SK-N-SH (cell line): ENCODE data around the gene UNC13D. TPM values are rescaled to one million over a fixed set of nuclear protein-coding genes. Genes with fewer than 3 reads are reported as not detected.

Source experiments
- CTCF ChIA-PET: fragments of 300-600, 350-600 bp; formaldehyde crosslinking; extraction: SDS; loops from one replicate; lab custom pipeline; 2021; lab: Yijun Ruan, JAX
- POLR2A ChIA-PET: fragments of 350-600 bp; sonication (Branson Sonifier 250); formaldehyde crosslinking; extraction: SDS; loops from one replicate; lab custom pipeline; 2020; ENCODE audit warnings: antibody characterized with exemption, inconsistent platforms; lab: Yijun Ruan, JAX
- DNase-seq: peaks from one replicate; pipeline ENCODE4 v3.0.0; 2012
- H2AFZ ChIP-seq: fragments of 200-600 bp; sonication (generic); 2 replicates; pipeline ENCODE4 v1.8.1; 2016; ENCODE audit warnings: antibody characterized with exemption, mild to moderate bottlenecking, low read depth
- H3F3A ChIP-seq: fragments of 200-600 bp; sonication (generic); replicated peaks from 2 replicates; pipeline ENCODE3; 2016; ENCODE audit warnings: antibody characterized with exemption, mild to moderate bottlenecking; ENCODE audit not compliant: insufficient read depth
- H3K27ac ChIP-seq, 2 experiments: fragments of 200-500 bp in 1 of 2; fragments of 200-600 bp in 1 of 2; sonication (Bioruptor generic) in 1 of 2; sonication (generic), shearing (Covaris generic) in 1 of 2; 2 replicates each; pipeline versions ENCODE4 v1.5.1 to v1.6.1; 2014 to 2016; ENCODE audit warnings: low read depth in 2 of 2, inconsistent platforms in 1 of 2, low read length in 1 of 2, mild to moderate bottlenecking in 1 of 2, mixed read lengths in 1 of 2
- H3K27me3 ChIP-seq: fragments of 200-600 bp; sonication (generic), shearing (Covaris generic); 2 replicates; pipeline ENCODE4 v1.6.1; 2016; ENCODE audit warnings: mixed run types; ENCODE audit not compliant: insufficient read depth
- H3K36me3 ChIP-seq, 2 experiments: fragments of 200-500 bp in 1 of 2; fragments of 200-600 bp in 1 of 2; sonication (Bioruptor generic) in 1 of 2; sonication (generic) in 1 of 2; replicated peaks in 1 of 2; 2 replicates each; pipeline versions ENCODE3 to v1.5.1; 2014 to 2016; ENCODE audit warnings: low read length in 1 of 2, mild to moderate bottlenecking in 1 of 2; ENCODE audit not compliant: insufficient read depth in 2 of 2, control insufficient read depth in 1 of 2
- H3K4me1 ChIP-seq, 2 experiments: fragments of 200-500 bp in 1 of 2; fragments of 200-600 bp in 1 of 2; sonication (Bioruptor generic) in 1 of 2; sonication (generic), shearing (Covaris generic) in 1 of 2; 2 replicates each; pipeline versions ENCODE4 v1.5.1 to v1.6.1; 2014 to 2016; ENCODE audit warnings: low read depth in 1 of 2, low read length in 1 of 2, mixed run types in 1 of 2; ENCODE audit not compliant: insufficient read depth in 2 of 2, control insufficient read depth in 1 of 2
- H3K4me2 ChIP-seq: fragments of 200-600 bp; sonication (generic), shearing (Covaris generic); 2 replicates; pipeline ENCODE4 v1.6.1; 2017; ENCODE audit warnings: mixed run types
- H3K4me3 ChIP-seq, 2 experiments: fragments of 200-500 bp in 1 of 2; fragments of 200-600 bp in 1 of 2; sonication (Bioruptor generic) in 1 of 2; sonication (generic), shearing (Covaris generic) in 1 of 2; 2 replicates each; pipeline versions ENCODE4 v1.5.1 to v1.8.1; 2014 to 2016; ENCODE audit warnings: low read depth in 2 of 2, inconsistent platforms in 1 of 2, low read length in 1 of 2, mild to moderate bottlenecking in 1 of 2, mixed read lengths in 1 of 2, moderate library complexity in 1 of 2
- H3K79me2 ChIP-seq: fragments of 200-600 bp; sonication (generic); 2 replicates; pipeline ENCODE4 v1.8.1; 2017; ENCODE audit warnings: mild to moderate bottlenecking; ENCODE audit not compliant: insufficient read depth
- H3K9ac ChIP-seq: fragments of 200-600 bp; sonication (generic); 2 replicates; pipeline ENCODE4 v1.6.1; 2017; ENCODE audit warnings: mixed run types
- H3K9me2 ChIP-seq: fragments of 200-600 bp; sonication (generic); 2 replicates; pipeline ENCODE4 v1.6.1; 2017; ENCODE audit warnings: mixed run types
- H3K9me3 ChIP-seq: fragments of 200-600 bp; sonication (generic); 2 replicates; pipeline ENCODE4 v1.6.1; 2017; ENCODE audit warnings: mixed run types, mild to moderate bottlenecking, moderate library complexity
- H4K20me1 ChIP-seq: fragments of 200-600 bp; sonication (generic); 2 replicates; pipeline ENCODE4 v1.6.1; 2017; ENCODE audit warnings: mild to moderate bottlenecking, mixed run types; ENCODE audit not compliant: insufficient read depth
- ELF1 ChIP-seq: IDR thresholded peaks from 2 replicates; pipeline ENCODE4 v1.4.0; 2012
- EP300 ChIP-seq, 2 experiments: IDR thresholded peaks; 2 replicates each; pipeline versions ENCODE4 v1.4.0 to v1.6.1; 2012; ENCODE audit warnings: borderline replicate concordance in 1 of 2, low read depth in 1 of 2, low read length in 1 of 2
- FOSL2 ChIP-seq: IDR thresholded peaks from 2 replicates; pipeline ENCODE4 v1.4.0; 2012; ENCODE audit warnings: low read depth, mild to moderate bottlenecking, moderate library complexity, borderline replicate concordance
- FOXJ3 ChIP-seq: sonication (generic); formaldehyde crosslinking; IDR thresholded peaks from 2 replicates; pipeline ENCODE4 v1.5.1; 2020; ENCODE audit warnings: mild to moderate bottlenecking, missing genetic modification reagents
- FOXM1 ChIP-seq: IDR thresholded peaks from 2 replicates; pipeline ENCODE4 v1.4.0; 2012; ENCODE audit warnings: low read depth, mild to moderate bottlenecking
- GABPA ChIP-seq: IDR thresholded peaks from 2 replicates; pipeline ENCODE4 v1.4.0; 2012; ENCODE audit warnings: low read depth, mild to moderate bottlenecking
- GATA2 ChIP-seq: sonication (generic); formaldehyde crosslinking; IDR thresholded peaks from 2 replicates; pipeline ENCODE4 v1.5.0; 2020; ENCODE audit warnings: mild to moderate bottlenecking, missing genetic modification reagents
- NFIC ChIP-seq: IDR thresholded peaks from 2 replicates; pipeline ENCODE4 v1.4.0; 2012; ENCODE audit warnings: borderline replicate concordance
- POLR2AphosphoS5 ChIP-seq: IDR thresholded peaks from 2 replicates; pipeline ENCODE4 v1.6.1; 2012; ENCODE audit warnings: low read depth, low read length
- RAD21 ChIP-seq: IDR thresholded peaks from 2 replicates; pipeline ENCODE4 v1.6.1; 2012; ENCODE audit warnings: mild to moderate bottlenecking, low read length
- RFX5 ChIP-seq: IDR thresholded peaks from 2 replicates; pipeline ENCODE4 v1.6.1; 2012; ENCODE audit warnings: mild to moderate bottlenecking, improper control_type of control experiment, low read length
- RXRA ChIP-seq: IDR thresholded peaks from 2 replicates; pipeline ENCODE4 v1.4.0; 2012; ENCODE audit warnings: low read depth, mild to moderate bottlenecking, borderline replicate concordance
- SMC3 ChIP-seq: IDR thresholded peaks from 2 replicates; pipeline ENCODE4 v1.6.1; 2012; ENCODE audit warnings: low read depth, low read length, improper control_type of control experiment
- TAF1 ChIP-seq: IDR thresholded peaks from 2 replicates; pipeline ENCODE4 v1.6.1; 2012; ENCODE audit warnings: low read depth, mild to moderate bottlenecking, low read length, moderate library complexity, borderline replicate concordance
- TCF12 ChIP-seq: IDR thresholded peaks from 2 replicates; pipeline ENCODE4 v1.4.0; 2012
- WGBS: methylation state at CpG from one replicate; pipeline ENCODE4 v1.1.6; 2017; ENCODE audit warnings: low lambda C conversion rate; 5-methylcytosine and 5-hydroxymethylcytosine counted together
- polyA plus RNA-seq, 3 experiments: library from polyadenylated mRNA; depleted of rRNA; stranded (reverse); fragments of >200 nt; gene quantifications; 2 replicates each; pipeline ENCODE4 v1.2.3, GENCODE V29; 2012
- TF ChIP-seq, protein P1 (sequence below): fragments of 200-600 bp; sonication (generic); IDR thresholded peaks from 2 replicates; pipeline ENCODE4 v1.6.1; 2017; ENCODE audit warnings: antibody characterized with exemption, mild to moderate bottlenecking, moderate library complexity
- TF ChIP-seq, protein P2 (sequence below): IDR thresholded peaks from 2 replicates; pipeline ENCODE4 v1.4.0; 2012; ENCODE audit warnings: low read depth, borderline replicate concordance
- TF ChIP-seq, protein P3 (sequence below): IDR thresholded peaks from 2 replicates; pipeline ENCODE4 v1.4.0; 2012; ENCODE audit warnings: low read depth
- TF ChIP-seq, protein P4 (sequence below): IDR thresholded peaks from 2 replicates; pipeline ENCODE4; 2012
- TF ChIP-seq, protein P5 (sequence below): fragments of 150-350 bp; IDR thresholded peaks from 2 replicates; pipeline ENCODE4 v1.6.1; 2017; ENCODE audit warnings: antibody characterized with exemption, low read length, low read depth, borderline replicate concordance

UNC13D gene
- polyA plus RNA-seq, 1 of the 3 experiments (the other 2 are of a cell fraction): 0.99 TPM

DNA sequence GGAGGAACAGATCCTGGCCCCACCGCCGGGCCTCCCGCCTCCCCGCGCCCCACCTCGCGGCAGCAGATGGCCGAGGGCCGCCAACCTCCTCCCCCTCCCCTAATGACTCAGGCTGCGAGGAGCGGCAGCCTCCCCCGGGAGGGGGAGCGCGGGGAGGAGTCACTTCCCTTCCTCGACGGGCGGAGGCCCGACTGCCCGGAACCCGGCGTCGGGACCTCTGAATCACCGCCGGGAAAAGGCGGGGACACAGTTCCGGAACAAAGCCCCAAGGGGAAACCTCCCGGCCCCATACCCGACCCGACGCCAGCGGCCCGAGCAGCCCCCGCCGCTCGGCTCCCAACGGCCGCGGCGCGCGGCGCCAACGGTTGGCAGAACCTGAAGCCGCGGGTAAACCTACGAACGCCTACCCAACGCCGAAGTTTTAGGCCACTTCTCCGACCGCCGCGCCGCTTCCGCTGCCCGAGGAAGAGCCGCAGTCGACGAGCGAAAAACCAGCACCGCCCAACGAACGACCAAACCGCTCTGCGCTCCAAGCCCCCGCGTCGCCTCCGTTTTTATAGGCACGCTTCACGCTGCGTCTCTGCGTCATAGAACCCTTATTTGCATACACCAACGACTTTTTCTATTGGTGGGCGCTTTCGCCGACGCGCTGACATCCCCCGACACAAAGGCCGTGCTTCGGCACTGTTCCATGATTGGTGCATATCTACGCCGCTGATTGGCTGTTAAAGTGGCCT lies 64.8 kb downstream of the UNC13D start (continued):
- TF ChIP-seq RAD21 (no peak), SMC3 (0 out of 2 replicates have a peak, but pooled peaks have one; percentile 3), GABPA (peak; percentile 57), RFX5 (peak; percentile 92), TCF12 (peak; percentile 63), ELF1 (peak; percentile 38; the same call in 1 of the 2 replicates), NFIC (peak; percentile 44; the same call in 1 of the 2 replicates)
- TF ChIP-seq, protein P1, sequence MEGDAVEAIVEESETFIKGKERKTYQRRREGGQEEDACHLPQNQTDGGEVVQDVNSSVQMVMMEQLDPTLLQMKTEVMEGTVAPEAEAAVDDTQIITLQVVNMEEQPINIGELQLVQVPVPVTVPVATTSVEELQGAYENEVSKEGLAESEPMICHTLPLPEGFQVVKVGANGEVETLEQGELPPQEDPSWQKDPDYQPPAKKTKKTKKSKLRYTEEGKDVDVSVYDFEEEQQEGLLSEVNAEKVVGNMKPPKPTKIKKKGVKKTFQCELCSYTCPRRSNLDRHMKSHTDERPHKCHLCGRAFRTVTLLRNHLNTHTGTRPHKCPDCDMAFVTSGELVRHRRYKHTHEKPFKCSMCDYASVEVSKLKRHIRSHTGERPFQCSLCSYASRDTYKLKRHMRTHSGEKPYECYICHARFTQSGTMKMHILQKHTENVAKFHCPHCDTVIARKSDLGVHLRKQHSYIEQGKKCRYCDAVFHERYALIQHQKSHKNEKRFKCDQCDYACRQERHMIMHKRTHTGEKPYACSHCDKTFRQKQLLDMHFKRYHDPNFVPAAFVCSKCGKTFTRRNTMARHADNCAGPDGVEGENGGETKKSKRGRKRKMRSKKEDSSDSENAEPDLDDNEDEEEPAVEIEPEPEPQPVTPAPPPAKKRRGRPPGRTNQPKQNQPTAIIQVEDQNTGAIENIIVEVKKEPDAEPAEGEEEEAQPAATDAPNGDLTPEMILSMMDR: 0 out of 2 replicates have a peak, but pooled peaks have one; percentile 7
- TF ChIP-seq, protein P2, sequence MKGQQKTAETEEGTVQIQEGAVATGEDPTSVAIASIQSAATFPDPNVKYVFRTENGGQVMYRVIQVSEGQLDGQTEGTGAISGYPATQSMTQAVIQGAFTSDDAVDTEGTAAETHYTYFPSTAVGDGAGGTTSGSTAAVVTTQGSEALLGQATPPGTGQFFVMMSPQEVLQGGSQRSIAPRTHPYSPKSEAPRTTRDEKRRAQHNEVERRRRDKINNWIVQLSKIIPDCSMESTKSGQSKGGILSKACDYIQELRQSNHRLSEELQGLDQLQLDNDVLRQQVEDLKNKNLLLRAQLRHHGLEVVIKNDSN: 0 out of 2 replicates have a peak, but pooled peaks have one; percentile 10
- TF ChIP-seq, protein P3, sequence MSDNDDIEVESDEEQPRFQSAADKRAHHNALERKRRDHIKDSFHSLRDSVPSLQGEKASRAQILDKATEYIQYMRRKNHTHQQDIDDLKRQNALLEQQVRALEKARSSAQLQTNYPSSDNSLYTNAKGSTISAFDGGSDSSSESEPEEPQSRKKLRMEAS: peak; percentile 42; the same call in 1 of the 2 replicates

DNA sequence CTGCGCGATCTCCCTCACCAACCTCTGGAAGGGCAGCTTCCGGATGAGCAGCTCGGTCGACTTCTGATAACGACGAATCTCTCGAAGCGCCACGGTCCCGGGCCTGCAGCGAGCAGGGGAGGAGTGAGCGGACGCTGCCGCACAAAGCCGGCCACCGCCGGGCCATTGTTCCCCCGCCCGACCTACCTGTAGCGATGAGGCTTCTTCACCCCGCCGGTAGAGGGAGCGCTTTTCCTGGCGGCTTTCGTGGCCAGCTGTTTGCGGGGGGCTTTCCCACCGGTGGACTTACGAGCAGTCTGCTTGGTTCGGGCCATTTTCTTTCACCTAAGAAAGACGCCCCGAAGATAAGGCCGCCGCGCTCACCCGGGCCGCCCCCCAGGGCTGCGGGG lies 65.3 kb downstream of the UNC13D start:
- H3K4me1 ChIP-seq: peaks cover 14 to 21% of the 10 kb centered on the region in 2 experiments
- ChIA-PET CTCF (interaction anchor here (0.8 to 11.7 kb wide), 11 partner anchors 9 to 145 kb away, joined by 3 to 121 read pairs (median 5); partner anchors contain the start of genes GALK1 and SMIM5), POLR2A (interaction anchor here (0.9 to 7.6 kb wide), 6 partner anchors 8 to 115 kb away, joined by 4 to 161 read pairs (median 35); partner anchors contain the start of genes GALK1 and UNC13D)
- no peaks in the 10 kb centered on the region for H3K9me2 ChIP-seq
- H3K9me3 ChIP-seq: no peaks in the 10 kb centered on the region
- DNase-seq: no peak
- peaks cover 32% of the 10 kb centered on the region for H3K79me2 ChIP-seq
- peak overlapping the region; percentile 97 for H3K27ac ChIP-seq
- H3F3A ChIP-seq: peaks cover 60% of the 10 kb centered on the region
- peak overlapping the region; percentile 82 for H3K4me2 ChIP-seq
- H2AFZ ChIP-seq: no peak overlapping the region
- H3K36me3 ChIP-seq: peaks cover 27 to 31% of the 10 kb centered on the region in 2 experiments
- peak overlapping the region; percentile 97 for H3K9ac ChIP-seq
- H4K20me1 ChIP-seq: peaks cover 55% of the 10 kb centered on the region
- H3K27me3 ChIP-seq: no peaks in the 10 kb centered on the region
- TF ChIP-seq, protein P1: peak; percentile 72
- TF ChIP-seq TAF1 (no peak), EP300 (IDR thresholded peaks at IDR 0.05; ENCODE audit: borderline replicate concordance in 1 of 2, low read depth in 1 of 2, low read length in 1 of 2) (no peak), ELF1 (no peak), TCF12 (no peak), FOSL2 (no peak), FOXM1 (no peak; the same call in 1 of the 2 replicates), RXRA (no peak), GATA2 (CRISPR knock-in tag) (no peak), FOXJ3 (CRISPR knock-in tag) (no peak), POLR2AphosphoS5 (peak; percentile 5; the same call in 1 of the 2 replicates)
- TF ChIP-seq, protein P4, sequence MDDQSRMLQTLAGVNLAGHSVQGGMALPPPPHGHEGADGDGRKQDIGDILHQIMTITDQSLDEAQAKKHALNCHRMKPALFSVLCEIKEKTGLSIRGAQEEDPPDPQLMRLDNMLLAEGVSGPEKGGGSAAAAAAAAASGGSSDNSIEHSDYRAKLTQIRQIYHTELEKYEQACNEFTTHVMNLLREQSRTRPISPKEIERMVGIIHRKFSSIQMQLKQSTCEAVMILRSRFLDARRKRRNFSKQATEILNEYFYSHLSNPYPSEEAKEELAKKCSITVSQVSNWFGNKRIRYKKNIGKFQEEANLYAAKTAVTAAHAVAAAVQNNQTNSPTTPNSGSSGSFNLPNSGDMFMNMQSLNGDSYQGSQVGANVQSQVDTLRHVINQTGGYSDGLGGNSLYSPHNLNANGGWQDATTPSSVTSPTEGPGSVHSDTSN: peak; percentile 7; the same call in 1 of the 2 replicates
- TF ChIP-seq, protein P2: no peak
- TF ChIP-seq, protein P3: no peak; the same call in 1 of the 2 replicates
- TF ChIP-seq, protein P5, sequence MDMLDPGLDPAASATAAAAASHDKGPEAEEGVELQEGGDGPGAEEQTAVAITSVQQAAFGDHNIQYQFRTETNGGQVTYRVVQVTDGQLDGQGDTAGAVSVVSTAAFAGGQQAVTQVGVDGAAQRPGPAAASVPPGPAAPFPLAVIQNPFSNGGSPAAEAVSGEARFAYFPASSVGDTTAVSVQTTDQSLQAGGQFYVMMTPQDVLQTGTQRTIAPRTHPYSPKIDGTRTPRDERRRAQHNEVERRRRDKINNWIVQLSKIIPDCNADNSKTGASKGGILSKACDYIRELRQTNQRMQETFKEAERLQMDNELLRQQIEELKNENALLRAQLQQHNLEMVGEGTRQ: no peak
- TF ChIP-seq, all 33 proteins: peak for 3
- peak overlapping the region; percentile 90 to 94 for H3K4me3 ChIP-seq
- WGBS: under 1% methylated on average over 31 of the region's 38 CpGs
